Astrocyte (in vitro differentiated cells and primary cell): Measurements from ENCODE around the gene CDHR1.

Source experiments
- EZH2 ChIP-seq: IDR thresholded peaks from 2 replicates; pipeline ENCODE4 v1.6.1; 2012; ENCODE audit warnings: mild to moderate bottlenecking, low read length, inconsistent platforms; ENCODE audit not compliant: insufficient read depth
- TF ChIP-seq, protein P1 (sequence below): IDR thresholded peaks from 2 replicates; pipeline ENCODE4 v1.5.1; 2011; ENCODE audit warnings: low read depth, mild to moderate bottlenecking, inconsistent platforms, low read length, moderate library complexity; ENCODE audit not compliant: insufficient read depth

- TF ChIP-seq, protein P1, sequence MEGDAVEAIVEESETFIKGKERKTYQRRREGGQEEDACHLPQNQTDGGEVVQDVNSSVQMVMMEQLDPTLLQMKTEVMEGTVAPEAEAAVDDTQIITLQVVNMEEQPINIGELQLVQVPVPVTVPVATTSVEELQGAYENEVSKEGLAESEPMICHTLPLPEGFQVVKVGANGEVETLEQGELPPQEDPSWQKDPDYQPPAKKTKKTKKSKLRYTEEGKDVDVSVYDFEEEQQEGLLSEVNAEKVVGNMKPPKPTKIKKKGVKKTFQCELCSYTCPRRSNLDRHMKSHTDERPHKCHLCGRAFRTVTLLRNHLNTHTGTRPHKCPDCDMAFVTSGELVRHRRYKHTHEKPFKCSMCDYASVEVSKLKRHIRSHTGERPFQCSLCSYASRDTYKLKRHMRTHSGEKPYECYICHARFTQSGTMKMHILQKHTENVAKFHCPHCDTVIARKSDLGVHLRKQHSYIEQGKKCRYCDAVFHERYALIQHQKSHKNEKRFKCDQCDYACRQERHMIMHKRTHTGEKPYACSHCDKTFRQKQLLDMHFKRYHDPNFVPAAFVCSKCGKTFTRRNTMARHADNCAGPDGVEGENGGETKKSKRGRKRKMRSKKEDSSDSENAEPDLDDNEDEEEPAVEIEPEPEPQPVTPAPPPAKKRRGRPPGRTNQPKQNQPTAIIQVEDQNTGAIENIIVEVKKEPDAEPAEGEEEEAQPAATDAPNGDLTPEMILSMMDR: no peak
- TF ChIP-seq EZH2: no peak
Observed at GRCh38 chr10:84197643-84198042, 3.3 kb downstream of the CDHR1 start.
